IPS DF 6.9 (cell line): ENCODE data around the gene TMEM161B.
"Not testable (repeated sequence)": the region's sequence is repeated elsewhere in the genome, so short reads cannot be mapped to it uniquely, and the experiment has no call there.

Experiments
- DNase-seq: peaks from one replicate; pipeline ENCODE4 v3.0.0-alpha.2; 2013; ENCODE audit warnings: low read depth, low spot score
- H3K27ac ChIP-seq: one replicate; pipeline ENCODE4 v1.5.1; 2013; ENCODE audit warnings: low read length, control low read depth
- H3K27me3 ChIP-seq: 2 replicates; pipeline ENCODE4 v1.6.1; 2013; ENCODE audit warnings: mild to moderate bottlenecking, low read length; ENCODE audit not compliant: control insufficient read depth, insufficient read depth
- H3K36me3 ChIP-seq: 2 replicates; pipeline ENCODE4 v1.6.1; 2013; ENCODE audit warnings: low read length; ENCODE audit not compliant: control insufficient read depth, insufficient read depth
- H3K4me1 ChIP-seq: 2 replicates; pipeline ENCODE4 v1.6.1; 2013; ENCODE audit warnings: low read length; ENCODE audit not compliant: control insufficient read depth, insufficient read depth
- H3K4me3 ChIP-seq: 2 replicates; pipeline ENCODE4 v1.5.1; 2013; ENCODE audit warnings: mild to moderate bottlenecking, low read length
- H3K9me3 ChIP-seq: 2 replicates; pipeline ENCODE4 v1.6.1; 2013; ENCODE audit warnings: low read length, inconsistent platforms; ENCODE audit not compliant: control insufficient read depth, insufficient read depth
- WGBS: extraction: QIAGEN DNeasy Blood & Tissue Kit; methylation state at CpG from one replicate; pipeline ENCODE4 v1.1.7; 2013; ENCODE audit warnings: mixed read lengths, missing lambda C conversion rate; ENCODE audit not compliant: insufficient read length, insufficient coverage; 5-methylcytosine and 5-hydroxymethylcytosine counted together

Gene TMEM161B

GRCh38 chr5:88235346-88235745 lies 33.3 kb downstream of the TMEM161B start:
- no peaks in the 10 kb centered on the region for H3K36me3 ChIP-seq

GRCh38 chr5:88230546-88231066 lies 38.0 kb downstream of the TMEM161B start:
- no peak for DNase-seq
- WGBS, result no CpG with 5 or more reads among the region's 1 CpG
- H3K4me1 ChIP-seq, result no peaks in the 10 kb centered on the region; the same call in 1 of the 2 replicates
- H3K36me3 ChIP-seq, result no peaks in the 10 kb centered on the region
- no peak overlapping the region for H3K4me3 ChIP-seq
- H3K27ac ChIP-seq, result no peak overlapping the region
- no peaks in the 10 kb centered on the region for H3K27me3 ChIP-seq
- no peaks in the 10 kb centered on the region for H3K9me3 ChIP-seq

More at GRCh38 chr5:88235346-88235745, 33.3 kb downstream of the TMEM161B start:
- no peak for DNase-seq
- no CpG with 5 or more reads among the region's 1 CpG for WGBS
- Histone ChIP-seq H3K27ac (no peak overlapping the region), H3K27me3 (no peaks in the 10 kb centered on the region), H3K4me3 (no peak overlapping the region), H3K4me1 (no peaks in the 10 kb centered on the region; the same call in 1 of the 2 replicates), H3K9me3 (no peaks in the 10 kb centered on the region)

- Histone ChIP-seq H3K9me3 (no peaks in the 10 kb centered on the region), H3K27me3 (no peaks in the 10 kb centered on the region), H3K4me3 (no peak overlapping the region), H3K4me1 (no peaks in the 10 kb centered on the region; the same call in 1 of the 2 replicates), H3K36me3 (no peaks in the 10 kb centered on the region), H3K27ac (no peak overlapping the region)
- DNase-seq, result no peak
- WGBS, result no CpG with 5 or more reads among the region's 6 CpGs
Observed at GRCh38 chr5:88226881-88227450, 41.7 kb downstream of the TMEM161B start.

GRCh38 chr5:88214655-88215054 lies 54.0 kb downstream of the TMEM161B start:
- H3K4me3 ChIP-seq, result no peak overlapping the region
- H3K36me3 ChIP-seq, result no peaks in the 10 kb centered on the region; the same call in 1 of the 2 replicates
- DNase-seq, result no peak
- no peaks in the 10 kb centered on the region for H3K9me3 ChIP-seq
- H3K27me3 ChIP-seq, result no peaks in the 10 kb centered on the region
- H3K4me1 ChIP-seq, result no peaks in the 10 kb centered on the region
- H3K27ac ChIP-seq, result no peak overlapping the region

- Histone ChIP-seq H3K27me3 (no peaks in the 10 kb centered on the region), H3K4me1 (no peaks in the 10 kb centered on the region), H3K27ac (no peak overlapping the region), H3K4me3 (no peak overlapping the region), H3K9me3 (no peaks in the 10 kb centered on the region), H3K36me3 (no peaks in the 10 kb centered on the region; the same call in 1 of the 2 replicates)
- WGBS, result 100% methylated on average over 1 of the region's 3 CpGs
- DNase-seq, result no peak
Observed at GRCh38 chr5:88207575-88207974, 61.1 kb downstream of the TMEM161B start.

- no peaks in the 10 kb centered on the region for H3K4me1 ChIP-seq
- H3K27me3 ChIP-seq, result no peaks in the 10 kb centered on the region
- no peak overlapping the region for H3K27ac ChIP-seq
- DNase-seq, result no peak
- no peaks in the 10 kb centered on the region for H3K9me3 ChIP-seq
- WGBS, result no CpG with 5 or more reads among the region's 5 CpGs
- H3K4me3 ChIP-seq, result no peak overlapping the region
- H3K36me3 ChIP-seq, result no peaks in the 10 kb centered on the region
Observed at GRCh38 chr5:88203981-88204750, 64.5 kb downstream of the TMEM161B start.

- no peaks in the 10 kb centered on the region for H3K36me3 ChIP-seq
- DNase-seq, result no peak
- H3K9me3 ChIP-seq, result no peaks in the 10 kb centered on the region
- H3K27me3 ChIP-seq, result no peaks in the 10 kb centered on the region
- no peak overlapping the region for H3K27ac ChIP-seq
- no peak overlapping the region for H3K4me3 ChIP-seq
- H3K4me1 ChIP-seq, result no peaks in the 10 kb centered on the region
Observed at GRCh38 chr5:88195636-88196035, 73.0 kb downstream of the TMEM161B start.

- H3K27ac ChIP-seq, result no peak overlapping the region
- H3K4me3 ChIP-seq, result no peak overlapping the region
- no peak for DNase-seq
- H3K4me1 ChIP-seq, result no peaks in the 10 kb centered on the region
- no peaks in the 10 kb centered on the region for H3K36me3 ChIP-seq
- H3K9me3 ChIP-seq, result no peaks in the 10 kb centered on the region
- WGBS, result no CpG with 5 or more reads among the region's 3 CpGs
- no peaks in the 10 kb centered on the region for H3K27me3 ChIP-seq
Observed at GRCh38 chr5:88193896-88194295, 74.7 kb downstream of the TMEM161B start.

- Histone ChIP-seq H3K27ac (no peak overlapping the region), H3K27me3 (no peaks in the 10 kb centered on the region), H3K9me3 (no peaks in the 10 kb centered on the region; the same call in 1 of the 2 replicates), H3K4me3 (no peak overlapping the region), H3K36me3 (no peaks in the 10 kb centered on the region), H3K4me1 (no peaks in the 10 kb centered on the region)
- no peak for DNase-seq
- WGBS, result no CpG with 5 or more reads among the region's 9 CpGs
Observed at GRCh38 chr5:88190106-88190834, 78.4 kb downstream of the TMEM161B start.

- DNase-seq, H3K9me3 ChIP-seq, H3K27ac ChIP-seq, H3K27me3 ChIP-seq, H3K36me3 ChIP-seq, H3K4me1 ChIP-seq, H3K4me3 ChIP-seq: not testable (repeated sequence)
- WGBS, result no CpG with 5 or more reads among the region's 4 CpGs
Observed at GRCh38 chr5:88189484-88189883, 79.2 kb downstream of the TMEM161B start.
